PC-3 (cell line): ENCODE measurements around the gene CDH13. TPM values are rescaled to one million over a fixed set of nuclear protein-coding genes. Genes with fewer than 3 reads are reported as not detected.

Source experiments
- ATAC-seq: fragments of 200-7000 bp; cut with Tn5 transposase; 2 replicates; pipeline ENCODE4 v1.9.1; 2020; ENCODE audit warnings: mild to moderate bottlenecking, moderate library complexity
- BruUV-seq: library from RNA; stranded (reverse); fragments of 400-500 nt; replicated peaks from 2 replicates; lab custom pipeline; 2021; lab: Mats Ljungman, UMichigan
- CTCF ChIA-PET: fragments of 300-600 bp; sonication (Branson Sonifier 250); formaldehyde crosslinking; loops from one replicate; lab custom pipeline; 2022; ENCODE audit warnings: antibody characterized with exemption; lab: Charles Lee
- POLR2A ChIA-PET: fragments of 300-600 bp; sonication (Branson Sonifier 250); formaldehyde crosslinking; loops from one replicate; lab custom pipeline; 2022; ENCODE audit warnings: antibody characterized with exemption; ENCODE audit not compliant: unreplicated experiment; lab: Charles Lee
- DNase-seq: peaks from one replicate; pipeline ENCODE4 v3.0.0-alpha.2; 2015
- H2AFZ ChIP-seq: fragments of 300-600 bp; sonication (generic); 2 replicates; pipeline ENCODE4 v1.6.0; 2016; ENCODE audit warnings: antibody characterized with exemption, low read length
- H3F3A ChIP-seq: fragments of 300-600 bp; sonication (generic); one replicate; pipeline ENCODE4 v1.6.0; 2017; ENCODE audit warnings: antibody characterized with exemption, low read length, control low read depth, mild to moderate bottlenecking; ENCODE audit not compliant: unreplicated experiment
- H3K27ac ChIP-seq: fragments of 300-600 bp; sonication (generic); 2 replicates; pipeline ENCODE4 v1.5.1; 2016; ENCODE audit warnings: mild to moderate bottlenecking, low read length
- H3K27me3 ChIP-seq: fragments of 300-600 bp; sonication (generic); 2 replicates; pipeline ENCODE4 v1.6.1; 2016; ENCODE audit warnings: low read length, mixed read lengths
- H3K36me3 ChIP-seq: fragments of 300-600 bp; sonication (generic); 2 replicates; pipeline ENCODE4 v1.6.1; 2016; ENCODE audit warnings: low read depth, mixed run types, low read length, mixed read lengths
- H3K4me1 ChIP-seq: fragments of 300-600 bp; sonication (generic); 2 replicates; pipeline ENCODE4 v1.5.1; 2016; ENCODE audit warnings: low read length; ENCODE audit not compliant: insufficient read depth
- H3K4me2 ChIP-seq: fragments of 300-600 bp; sonication (generic); 2 replicates; pipeline ENCODE4 v1.6.0; 2016; ENCODE audit warnings: low read length
- H3K4me3 ChIP-seq: fragments of 300-600 bp; sonication (generic); 2 replicates; pipeline ENCODE4 v1.5.1; 2016; ENCODE audit warnings: mild to moderate bottlenecking, low read length, mixed read lengths
- H3K79me2 ChIP-seq: fragments of 300-600 bp; sonication (generic); 2 replicates; pipeline ENCODE4 v1.6.1; 2017; ENCODE audit warnings: low read length, mixed read lengths
- H3K9ac ChIP-seq: fragments of 300-600 bp; sonication (generic); 2 replicates; pipeline ENCODE4 v1.6.0; 2016; ENCODE audit warnings: mild to moderate bottlenecking, low read length
- H3K9me2 ChIP-seq: fragments of 300-600 bp; sonication (generic); replicated peaks from 2 replicates; pipeline ENCODE4 v1.6.1; 2016; ENCODE audit warnings: mixed run types, low read length, mixed read lengths
- H3K9me3 ChIP-seq: fragments of 300-600 bp; sonication (generic); 2 replicates; pipeline ENCODE4 v1.6.1; 2016; ENCODE audit warnings: low read length, mixed read lengths
- H4K20me1 ChIP-seq: fragments of 300-600 bp; sonication (generic); 2 replicates; pipeline ENCODE4 v1.6.1; 2016; ENCODE audit warnings: low read length, mixed read lengths
- CTCF ChIP-seq: fragments of 300-600 bp; sonication (generic); conservative IDR thresholded peaks from 2 replicates; pipeline ENCODE4 v1.5.1; 2017; ENCODE audit warnings: antibody characterized with exemption, low read depth, mild to moderate bottlenecking, low read length
- EZH2 ChIP-seq: fragments of 300-600 bp; sonication (generic); IDR thresholded peaks from one replicate; pipeline ENCODE4 v1.6.1; 2017; ENCODE audit warnings: antibody characterized with exemption, mild to moderate bottlenecking, low read length; ENCODE audit not compliant: unreplicated experiment
- EZH2phosphoT487 ChIP-seq: fragments of 300-600 bp; sonication (generic); IDR thresholded peaks from 2 replicates; pipeline ENCODE4 v1.6.1; 2018; ENCODE audit warnings: mild to moderate bottlenecking, antibody characterized with exemption, low read length, borderline replicate concordance
- intact Hi-C: fragments of 100-400 bp; cut with micrococcal nuclease; formaldehyde crosslinking; loops from 2 replicates; pipeline ENCODE4 v1.9.0; 2023
- total RNA-seq: library from RNA; depleted of rRNA; stranded (reverse); fragments of >200 nt; gene quantifications from 2 replicates; pipeline ENCODE4 v1.2.3, GENCODE V29; 2014

CDH13 gene
- total RNA-seq, 1 experiment from 2014 or later, result 0.36 TPM

GRCh38 chr16:83615141-83615952 lies 988.6 kb downstream of the CDH13 start:
- POLR2A ChIA-PET, result no interaction called here
- Histone ChIP-seq H3K9ac (no peak overlapping the region), H3K79me2 (no peaks in the 10 kb centered on the region), H3K36me3 (no peaks in the 10 kb centered on the region), H3K9me3 (no peaks in the 10 kb centered on the region), H2AFZ (no peak overlapping the region), H3K4me2 (no peak overlapping the region), H3K9me2 (no peaks in the 10 kb centered on the region), H3K4me1 (no peaks in the 10 kb centered on the region), H3K27me3 (peaks cover 4% of the 10 kb centered on the region; the same call in 1 of the 2 replicates), H3K4me3 (no peak overlapping the region), H3K27ac (no peak overlapping the region), H4K20me1 (no peaks in the 10 kb centered on the region), H3F3A (no peaks in the 10 kb centered on the region)
- no TSS peak for BruUV-seq
- no peak for TF ChIP-seq CTCF
- no peak for TF ChIP-seq EZH2
- TF ChIP-seq EZH2phosphoT487, result no peak
- CTCF ChIA-PET, result no interaction called here
- DNase-seq (no peak), ATAC-seq (no peak)
- intact Hi-C loops, result no loop called here

GRCh38 chr16:83615953-83616350 lies 989.2 kb downstream of the CDH13 start:
- CTCF ChIA-PET, result no interaction called here
- TF ChIP-seq CTCF (no peak), EZH2 (no peak), EZH2phosphoT487 (no peak)
- Histone ChIP-seq H2AFZ (no peak overlapping the region), H3K36me3 (no peaks in the 10 kb centered on the region), H3K9me2 (no peaks in the 10 kb centered on the region), H3F3A (no peaks in the 10 kb centered on the region), H3K79me2 (no peaks in the 10 kb centered on the region), H3K4me1 (no peaks in the 10 kb centered on the region), H3K4me3 (no peak overlapping the region), H3K4me2 (no peak overlapping the region), H3K27me3 (peaks cover 4% of the 10 kb centered on the region; the same call in 1 of the 2 replicates), H3K9ac (no peak overlapping the region), H4K20me1 (no peaks in the 10 kb centered on the region), H3K9me3 (no peaks in the 10 kb centered on the region), H3K27ac (no peak overlapping the region)
- POLR2A ChIA-PET, result no interaction called here
- no peak for DNase-seq
- intact Hi-C loops, result no loop called here
- no peak for ATAC-seq
- BruUV-seq, result no TSS peak
